Small intestine (tissue), 7 donors: ENCODE data around the gene KLC1. TPM values are rescaled to one million over a fixed set of nuclear protein-coding genes. Genes with fewer than 3 reads are reported as not detected.
A peak's percentile ranks its signal among the peaks of the same experiment; 100 is the strongest.

Source experiments
- DNase-seq, 2 donors: peaks; one replicate each; pipeline versions ENCODE4 v3.0.0 to v3.0.0-alpha.2; 2013
- FAIRE-seq: peaks from 2 replicates; lab custom pipeline; 2012; peaks lifted over from hg19 to GRCh38; lab: Jason Lieb, UNC
- H3K27ac ChIP-seq, 3 donors: one replicate each; pipeline ENCODE4 v1.5.1; 2013; ENCODE audit warnings: low read length in 2 of 3, mild to moderate bottlenecking in 2 of 3, control low read depth in 1 of 3, inconsistent platforms in 1 of 3, low read depth in 1 of 3, moderate library complexity in 1 of 3
- H3K27me3 ChIP-seq, 3 donors: one replicate each; pipeline ENCODE4 v1.6.1; 2013; ENCODE audit warnings: low read length in 3 of 3, inconsistent platforms in 1 of 3; ENCODE audit not compliant: control insufficient read depth in 3 of 3, insufficient read depth in 3 of 3
- H3K36me3 ChIP-seq, 3 donors: one replicate each; pipeline ENCODE4 v1.6.1; 2013; ENCODE audit warnings: low read length in 3 of 3, inconsistent platforms in 1 of 3, low read depth in 1 of 3, mild to moderate bottlenecking in 1 of 3, moderate library complexity in 1 of 3; ENCODE audit not compliant: control insufficient read depth in 3 of 3, insufficient read depth in 2 of 3
- H3K4me1 ChIP-seq, 3 donors: one replicate each; pipeline ENCODE4 v1.6.1; 2013; ENCODE audit warnings: low read length in 2 of 3, inconsistent platforms in 1 of 3, low read depth in 1 of 3, mild to moderate bottlenecking in 1 of 3, moderate library complexity in 1 of 3; ENCODE audit not compliant: control insufficient read depth in 3 of 3, insufficient read depth in 2 of 3
- H3K4me3 ChIP-seq, 3 donors: one replicate each; pipeline ENCODE4 v1.5.1; 2013; ENCODE audit warnings: low read length in 3 of 3, control low read depth in 1 of 3, inconsistent platforms in 1 of 3, low read depth in 1 of 3, mild to moderate bottlenecking in 1 of 3, moderate library complexity in 1 of 3
- H3K9me3 ChIP-seq, 2 donors: one replicate each; pipeline ENCODE4 v1.6.1; 2013; ENCODE audit warnings: low read depth in 1 of 2, low read length in 1 of 2; ENCODE audit not compliant: control insufficient read depth in 2 of 2, insufficient read depth in 1 of 2
- WGBS, 3 donors: extraction: QIAGEN DNeasy Blood & Tissue Kit; methylation state at CpG; one replicate each; pipeline ENCODE4 v1.1.7; 2013; 5-methylcytosine and 5-hydroxymethylcytosine counted together
- polyA plus RNA-seq, 4 donors: library from polyadenylated mRNA; stranded (reverse) in 3 of 4; unstranded in 1 of 4; fragments of 200-250 nt in 3 of 4; fragments of 120-200 nt in 1 of 4; gene quantifications; one replicate each; pipeline versions ENCODE4 v1.2.1 to v1.2.3, GENCODE V29; 2013
- donor health status: healthy with polysubstance abuse.
- donor health status: control.
- donor health status: control.
- donor health status: Bipolar disorder and iron deficiency.
- donor health status: healthy.

The KLC1 gene
- polyA plus RNA-seq, 4 donors, result 45.9 to 74.4 (median 67.4) TPM

DNA sequence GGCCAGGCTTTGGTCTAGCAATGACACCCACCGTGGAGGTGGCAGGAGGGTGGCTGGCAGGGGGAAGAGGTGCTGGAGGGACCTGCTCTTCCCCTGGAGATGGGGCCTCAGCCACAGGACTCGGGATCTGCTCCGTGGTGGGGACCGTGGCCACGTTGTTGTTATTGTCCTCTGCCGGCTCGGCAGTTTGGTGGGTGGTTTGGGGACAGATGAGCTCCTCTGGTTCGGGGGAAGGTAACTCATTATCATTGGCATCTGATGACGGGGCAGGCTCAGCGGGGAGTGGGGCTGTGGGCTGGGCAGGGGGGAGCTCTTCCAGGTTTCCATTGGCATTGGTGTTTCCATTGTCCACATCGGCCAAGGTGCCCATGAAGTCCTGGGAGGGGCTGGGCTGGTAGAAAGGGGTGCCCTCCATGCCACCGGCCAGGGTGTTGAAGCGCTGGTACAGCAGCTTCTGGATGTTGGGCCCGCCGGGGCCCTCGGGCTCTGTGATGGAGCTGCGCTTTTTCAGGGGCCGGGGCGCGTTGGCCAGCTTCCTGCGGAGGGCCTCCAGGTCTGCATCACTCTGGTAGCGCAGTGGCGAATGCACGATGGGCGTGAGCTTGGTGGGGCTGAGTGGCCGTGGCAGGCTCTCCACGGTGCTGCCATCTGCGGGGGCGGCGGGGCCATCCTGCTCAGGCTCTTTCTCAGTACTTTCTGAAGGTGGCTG, 110.9 kb downstream of the KLC1 start:
- H3K36me3 ChIP-seq, result peaks cover 0 to 89% (median 19%) of the 10 kb centered on the region in 3 donors
- H3K4me1 ChIP-seq, result peaks cover 0 to 4% (median 0%) of the 10 kb centered on the region in 3 donors
- no peak overlapping the region for H3K4me3 ChIP-seq
- no peaks in the 10 kb centered on the region for H3K9me3 ChIP-seq
- H3K27me3 ChIP-seq, result no peaks in the 10 kb centered on the region
- WGBS, 3 donors, result 94% methylated on average over 29 to 30 of the region's 30 CpGs
- DNase-seq, result no peak
- FAIRE-seq, result no peak
- H3K27ac ChIP-seq, result no peak overlapping the region

DNA sequence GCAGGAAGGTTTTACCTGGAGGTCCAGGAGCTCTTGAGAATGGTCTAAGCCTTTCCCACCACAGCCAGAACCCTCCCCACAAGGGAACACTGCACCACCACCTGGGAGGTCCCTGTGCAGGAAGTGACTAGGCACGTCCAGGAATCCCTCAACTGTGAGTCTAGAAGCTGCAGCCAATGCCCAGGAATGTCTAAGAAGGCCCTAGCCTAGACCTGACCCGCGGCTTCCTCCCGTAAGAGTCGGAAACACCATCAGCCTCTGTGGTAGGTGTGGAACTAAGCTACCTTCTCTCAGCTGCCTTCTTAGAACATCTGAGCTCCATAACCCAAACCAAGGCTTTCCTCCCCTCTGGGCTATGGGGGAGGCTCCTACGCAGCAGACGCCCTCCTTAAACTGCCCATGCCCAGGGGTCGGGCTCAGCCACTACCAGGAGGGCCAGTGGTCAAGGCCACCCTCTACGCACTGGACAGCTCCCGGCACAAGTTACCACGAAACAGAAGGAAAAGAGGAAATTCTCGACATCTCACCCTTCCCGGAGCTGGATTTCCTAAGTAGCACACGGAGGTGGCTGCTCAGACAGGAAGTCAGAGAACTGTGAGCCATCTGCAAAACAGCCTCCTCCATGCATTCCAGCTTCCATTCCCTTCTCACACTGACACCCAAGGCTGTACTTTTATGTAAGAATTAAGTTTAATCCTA, 112.1 kb downstream of the KLC1 start:
- Histone ChIP-seq H3K27ac (no peak overlapping the region), H3K27me3 (no peaks in the 10 kb centered on the region), H3K4me1 (peaks cover 0 to 6% (median 0%) of the 10 kb centered on the region in 3 donors), H3K9me3 (no peaks in the 10 kb centered on the region), H3K36me3 (peaks cover 0 to 87% (median 19%) of the 10 kb centered on the region in 3 donors), H3K4me3 (no peak overlapping the region)
- FAIRE-seq (no peak), DNase-seq (no peak)
- 81 to 92% (median 85%) methylated on average over 14 of the region's 14 CpGs for WGBS, 3 donors

DNA sequence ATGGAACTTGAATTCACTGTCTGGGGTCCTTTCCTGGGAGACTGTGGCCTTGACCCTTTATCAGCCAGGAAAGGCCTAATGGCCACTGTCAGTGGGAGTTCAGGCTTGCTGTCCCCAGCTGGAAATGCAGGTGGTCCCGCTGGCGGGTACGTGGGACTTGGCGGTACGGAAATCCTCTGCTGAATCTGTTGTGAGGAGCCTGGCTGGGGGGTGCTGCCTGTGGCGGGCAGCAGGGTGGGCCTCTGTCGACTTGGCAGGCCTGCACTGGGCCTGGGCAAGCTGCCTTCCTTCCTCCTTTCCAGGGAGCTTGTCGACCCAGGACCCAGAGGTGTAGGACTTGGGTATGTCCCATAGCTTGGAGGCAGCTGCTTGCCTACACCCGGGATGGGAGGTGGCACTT, 112.9 kb downstream of the KLC1 start:
- Histone ChIP-seq H3K27ac (no peak overlapping the region), H3K27me3 (no peaks in the 10 kb centered on the region), H3K4me3 (no peak overlapping the region), H3K4me1 (peaks cover 0 to 6% (median 0%) of the 10 kb centered on the region in 3 donors), H3K9me3 (no peaks in the 10 kb centered on the region), H3K36me3 (peaks cover 0 to 86% (median 16%) of the 10 kb centered on the region in 3 donors)
- 87 to 97% (median 88%) methylated on average over 8 to 9 of the region's 9 CpGs for WGBS, 3 donors
- FAIRE-seq (no peak), DNase-seq (no peak)

DNA sequence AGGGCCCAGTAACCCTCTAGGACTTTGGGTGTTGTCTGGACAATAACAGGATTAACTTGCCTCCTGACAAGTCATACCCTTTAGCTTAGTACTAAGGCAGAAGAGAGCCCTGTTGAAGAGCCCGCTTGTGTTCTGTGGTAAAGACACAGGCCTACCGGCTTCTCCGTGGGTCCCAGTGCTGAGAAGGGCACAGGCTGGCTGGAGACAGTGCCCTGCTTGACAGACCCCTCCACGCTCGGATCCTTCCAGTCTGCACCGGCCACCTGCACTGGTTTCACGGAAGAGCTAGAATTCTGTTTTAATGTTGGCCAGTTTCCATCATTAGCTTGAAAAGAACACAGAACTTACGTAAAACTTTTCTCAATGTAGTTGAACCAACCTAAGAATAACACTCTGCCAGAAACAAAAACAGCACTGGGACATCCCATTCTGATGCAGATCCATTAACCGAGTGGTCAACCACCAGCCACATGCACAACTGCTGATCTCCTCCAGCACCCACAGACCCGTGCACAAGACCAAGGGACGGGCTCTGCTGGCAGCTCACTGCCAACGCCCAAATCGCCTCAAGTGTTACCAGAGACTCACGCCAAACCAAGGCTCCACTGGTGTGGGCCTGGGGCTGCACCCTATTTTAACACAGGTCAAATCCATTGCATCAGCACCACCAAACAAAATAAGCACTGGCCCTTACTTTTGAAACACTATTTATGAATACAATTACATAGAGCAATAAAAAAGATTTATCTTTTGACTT, 113.7 kb downstream of the KLC1 start:
- H3K27ac ChIP-seq, result no peak overlapping the region
- no peaks in the 10 kb centered on the region for H3K9me3 ChIP-seq
- DNase-seq (no peak), FAIRE-seq (no peak)
- WGBS, 3 donors, result 91 to 94% (median 93%) methylated on average over 14 of the region's 14 CpGs
- peaks cover 0 to 79% (median 15%) of the 10 kb centered on the region in 3 donors for H3K36me3 ChIP-seq
- H3K4me1 ChIP-seq, result peaks cover 0 to 6% (median 0%) of the 10 kb centered on the region in 3 donors
- H3K27me3 ChIP-seq, result no peaks in the 10 kb centered on the region
- no peak overlapping the region for H3K4me3 ChIP-seq

DNA sequence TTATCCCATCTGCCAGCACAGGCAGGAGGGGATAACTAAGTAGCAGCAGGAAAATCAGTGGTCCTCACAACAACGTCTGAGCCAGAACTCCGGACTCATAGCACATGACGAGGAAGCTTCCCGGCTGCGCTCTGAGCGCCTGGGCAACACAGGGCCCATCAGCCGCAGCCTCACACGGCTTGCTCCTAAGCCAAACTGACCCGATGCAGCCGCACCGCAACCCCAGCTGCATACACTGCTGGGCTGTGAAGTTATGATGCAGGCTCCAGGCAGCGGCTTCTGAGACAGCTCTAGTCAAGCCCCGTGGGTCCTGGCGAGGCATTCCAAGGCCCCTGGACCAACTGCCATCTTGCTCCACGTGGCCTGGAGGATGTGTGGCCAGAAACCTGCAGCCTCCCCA, 114.7 kb downstream of the KLC1 start:
- H3K27me3 ChIP-seq, result no peaks in the 10 kb centered on the region
- no peaks in the 10 kb centered on the region for H3K9me3 ChIP-seq
- no peak for FAIRE-seq
- peaks cover 0 to 11% (median 0%) of the 10 kb centered on the region in 3 donors for H3K4me1 ChIP-seq
- 92 to 93% (median 92%) methylated on average over 15 of the region's 15 CpGs for WGBS, 3 donors
- no peak overlapping the region for H3K4me3 ChIP-seq
- peak overlapping the region in 1 of 3 donors; percentile 8 for H3K27ac ChIP-seq
- peaks cover 0 to 79% (median 10%) of the 10 kb centered on the region in 3 donors for H3K36me3 ChIP-seq
- no peak for DNase-seq

DNA sequence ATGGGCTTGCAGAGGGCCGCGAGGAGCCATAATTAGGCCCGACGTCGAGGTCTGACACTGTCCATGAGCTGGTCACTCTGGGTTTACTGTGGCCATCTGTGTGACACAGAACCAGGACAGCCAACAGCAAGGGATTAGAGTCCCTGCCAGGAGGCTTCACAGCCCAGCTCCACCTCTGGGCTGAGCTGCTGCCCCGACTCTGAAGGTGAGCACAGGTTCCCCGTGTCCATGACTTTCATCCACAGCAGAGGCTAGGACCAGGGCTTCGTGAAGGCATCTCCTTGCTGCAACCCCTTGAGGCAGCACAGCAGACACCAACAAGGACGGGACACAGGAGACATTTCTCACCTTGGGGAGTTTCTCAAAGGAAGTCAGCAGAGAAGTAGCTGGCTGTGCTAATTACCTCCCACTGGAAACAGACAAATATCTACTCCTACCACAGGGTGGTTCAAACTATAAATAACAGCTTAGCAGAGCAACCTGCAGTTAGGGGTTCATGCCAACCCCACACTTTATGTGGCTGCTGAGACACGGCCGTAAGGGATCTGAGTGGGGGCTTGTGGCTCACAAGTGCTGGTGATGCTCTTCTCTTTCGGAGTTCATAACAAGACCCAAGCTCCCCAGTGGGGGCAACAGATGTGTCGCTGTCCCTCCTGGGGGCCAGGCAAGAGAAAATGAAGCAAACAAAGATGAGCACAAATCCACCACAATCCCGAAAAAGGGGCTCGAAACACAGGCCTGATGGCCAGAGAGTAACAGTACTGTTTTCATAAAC, 115.8 kb downstream of the KLC1 start:
- FAIRE-seq (no peak), DNase-seq (no peak)
- Histone ChIP-seq H3K27me3 (no peaks in the 10 kb centered on the region), H3K27ac (no peak overlapping the region), H3K4me3 (no peak overlapping the region), H3K9me3 (no peaks in the 10 kb centered on the region), H3K4me1 (peaks cover 0 to 13% (median 0%) of the 10 kb centered on the region in 3 donors), H3K36me3 (peaks cover 0 to 72% (median 8%) of the 10 kb centered on the region in 3 donors)
- WGBS, 3 donors, result 86 to 89% (median 87%) methylated on average over 15 of the region's 15 CpGs

DNA sequence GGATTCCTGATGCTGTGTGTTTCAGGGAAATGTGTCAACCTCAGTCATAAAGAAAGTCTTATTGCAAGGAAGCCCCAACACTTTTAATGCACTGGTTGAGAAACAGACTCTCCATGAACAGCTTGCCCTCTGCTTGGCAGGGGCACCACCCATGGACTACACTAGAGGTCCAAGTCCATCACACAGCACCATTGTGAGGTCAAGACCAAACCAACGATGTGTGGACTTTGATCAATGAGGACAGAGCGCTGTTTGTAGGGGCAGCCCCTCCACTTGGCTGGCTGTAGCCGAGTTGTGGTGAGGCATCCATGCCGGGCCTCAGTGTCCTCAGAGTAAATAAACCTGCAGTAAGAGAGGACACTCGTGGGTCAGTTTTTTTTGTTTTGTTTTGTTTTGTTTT, 116.4 kb downstream of the KLC1 start:
- DNase-seq (peak; percentile 61 to 87), FAIRE-seq (no peak)
- Histone ChIP-seq H3K27me3 (no peaks in the 10 kb centered on the region), H3K36me3 (peaks cover 0 to 66% (median 5%) of the 10 kb centered on the region in 3 donors), H3K9me3 (no peaks in the 10 kb centered on the region), H3K4me3 (no peak overlapping the region), H3K4me1 (peaks cover 0 to 13% (median 0%) of the 10 kb centered on the region in 3 donors), H3K27ac (no peak overlapping the region)
- 38 to 74% (median 49%) methylated on average over 5 of the region's 5 CpGs for WGBS, 3 donors
